ENCODE results near the gene C12orf57. TPM values are rescaled to one million over a fixed set of nuclear protein-coding genes. Genes with fewer than 3 reads are reported as not detected.
A peak's percentile ranks its signal among the peaks of the same experiment; 100 is the strongest.

C12orf57 gene
- total and polyA plus RNA-seq, 2 of the 13 experiments (the other 11 are each of a cell fraction or from before 2014, with no cell fraction given), result 84.0 to 287 TPM

- no peak for TF ChIP-seq AFF4 (CRISPR knock-in tag; IDR thresholded peaks at IDR 0.05)
- peak; percentile 83 for TF ChIP-seq ZNF891 (CRISPR knock-in tag; IDR thresholded peaks at IDR 0.05)
- TF ChIP-seq ZGPAT (CRISPR knock-in tag; IDR thresholded peaks at IDR 0.05), result peak; percentile 60; the same call in 1 of the 2 replicates
- TF ChIP-seq HDAC1 (CRISPR knock-in tag; IDR thresholded peaks at IDR 0.05), result peak; percentile 75; the same call in 1 of the 2 replicates
- TF ChIP-seq ATF3 (CRISPR knock-in tag; IDR thresholded peaks at IDR 0.05), result no peak
- TF ChIP-seq HES4 (CRISPR knock-in tag; IDR thresholded peaks at IDR 0.05; ENCODE audit: borderline replicate concordance), result no peak
- no peak for TF ChIP-seq ZNF703 (CRISPR knock-in tag; IDR thresholded peaks at IDR 0.05; ENCODE audit: borderline replicate concordance)
- peak; percentile 73 for TF ChIP-seq MEIS2 (CRISPR knock-in tag; IDR thresholded peaks at IDR 0.05)
- no peak for TF ChIP-seq MEIS1 (CRISPR knock-in tag; IDR thresholded peaks at IDR 0.05; ENCODE audit: borderline replicate concordance)
- 0 out of 2 replicates have a peak, but pooled peaks have one; percentile 36 for TF ChIP-seq ELF4 (CRISPR knock-in tag; IDR thresholded peaks at IDR 0.05; ENCODE audit: borderline replicate concordance)
- 0 out of 2 replicates have a peak, but pooled peaks have one; percentile 34 for TF ChIP-seq FOXK1 (CRISPR knock-in tag; IDR thresholded peaks at IDR 0.05; ENCODE audit: borderline replicate concordance, low read depth)
- peak; percentile 23; the same call in 1 of the 2 replicates for TF ChIP-seq FOXP4 (CRISPR knock-in tag; IDR thresholded peaks at IDR 0.05)
- peak; percentile 74 for TF ChIP-seq PHF5A (CRISPR knock-in tag; IDR thresholded peaks at IDR 0.05; ENCODE audit: low read depth, unreplicated experiment)
- no peak for TF ChIP-seq ZNF724P (CRISPR knock-in tag; IDR thresholded peaks at IDR 0.05; ENCODE audit: borderline replicate concordance)
- peak; percentile 34 for TF ChIP-seq JARID2 (CRISPR knock-in tag; IDR thresholded peaks at IDR 0.05; ENCODE audit: insufficient replicate concordance)
- no peak for TF ChIP-seq NFE2L1 (CRISPR knock-in tag; IDR thresholded peaks at IDR 0.05; ENCODE audit: borderline replicate concordance)
- peak; percentile 14 for TF ChIP-seq SKI (IDR thresholded peaks at IDR 0.05; ENCODE audit: partially characterized antibody)
- TF ChIP-seq ZNF225 (CRISPR knock-in tag; IDR thresholded peaks at IDR 0.05), result 0 out of 2 replicates have a peak, but pooled peaks have one; percentile 51
- TF ChIP-seq MYPOP (CRISPR knock-in tag; IDR thresholded peaks at IDR 0.05), result peak; percentile 70; the same call in 1 of the 2 replicates
Observed at GRCh38 chr12:6946033-6946919, 2.5 kb downstream of the C12orf57 start (continued).
